Neutrophil (primary cell): ENCODE data around the gene MDM2.

ENCODE experiments used
- H3K27ac ChIP-seq: fragments of 200-600 bp; sonication (generic); 2 replicates; pipeline ENCODE4 v1.5.1; 2016; ENCODE audit warnings: mild to moderate bottlenecking, moderate library complexity
- H3K27me3 ChIP-seq: fragments of 200-600 bp; sonication (generic); 2 replicates; pipeline ENCODE4 v1.6.0; 2016; ENCODE audit warnings: mild to moderate bottlenecking
- H3K36me3 ChIP-seq: fragments of 200-600 bp; sonication (generic); 2 replicates; pipeline ENCODE4 v1.5.1; 2017
- H3K4me1 ChIP-seq, 2 experiments: fragments of 200-600 bp in 1 of 2; sonication (generic) in 1 of 2; 1 replicate in 1 of 2; 2 replicates in 1 of 2; pipeline versions ENCODE4 v1.5.1 to v1.6.1; 2013 to 2016; ENCODE audit warnings: low read depth in 1 of 2, low read length in 1 of 2, mild to moderate bottlenecking in 1 of 2, moderate library complexity in 1 of 2; ENCODE audit not compliant: control insufficient read depth in 1 of 2, insufficient read depth in 1 of 2
- H3K4me3 ChIP-seq, 2 experiments: fragments of 200-600 bp in 1 of 2; sonication (generic) in 1 of 2; 1 replicate in 1 of 2; 2 replicates in 1 of 2; pipeline ENCODE4 v1.5.1; 2013 to 2016; ENCODE audit warnings: low read depth in 1 of 2, low read length in 1 of 2, mild to moderate bottlenecking in 1 of 2, moderate library complexity in 1 of 2
- H3K9me3 ChIP-seq: fragments of 200-600 bp; sonication (generic); 2 replicates; pipeline ENCODE4 v1.5.1; 2016
- TF ChIP-seq, protein P1 (sequence below): fragments of 200-600 bp; sonication (generic); IDR thresholded peaks from 2 replicates; pipeline ENCODE4 v1.5.1; 2016; ENCODE audit warnings: antibody characterized with exemption

MDM2 gene

GRCh38 chr12:68771223-68771925, 36.6 kb upstream of the MDM2 start:
- H3K9me3 ChIP-seq, result no peaks in the 10 kb centered on the region

DNA sequence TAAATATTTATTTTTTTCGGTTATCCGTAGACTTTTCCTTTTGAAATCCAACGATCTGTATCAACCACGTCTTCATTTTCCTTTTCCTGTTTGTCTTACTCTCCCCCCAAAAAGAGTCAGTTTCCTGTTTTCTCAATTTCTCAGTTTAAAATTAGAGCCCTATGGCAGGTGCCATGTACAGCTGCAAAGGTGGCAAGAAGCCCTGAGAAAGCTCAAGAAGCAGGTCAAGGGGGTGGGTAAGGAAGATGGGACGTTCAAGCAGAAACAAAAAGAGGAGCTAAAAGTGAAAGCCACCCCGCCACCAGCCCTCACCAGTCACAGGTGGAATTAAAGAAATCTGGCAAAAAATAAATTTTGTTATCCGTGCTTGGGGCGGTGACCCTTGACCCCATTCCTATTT, 35.3 kb upstream of the MDM2 start:
- peaks cover 0 to 4% of the 10 kb centered on the region in 2 experiments for H3K4me1 ChIP-seq
- H3K27me3 ChIP-seq, result no peaks in the 10 kb centered on the region
- peaks cover 6% of the 10 kb centered on the region for H3K36me3 ChIP-seq
- H3K4me3 ChIP-seq, result no peak overlapping the region
- TF ChIP-seq, protein P1, sequence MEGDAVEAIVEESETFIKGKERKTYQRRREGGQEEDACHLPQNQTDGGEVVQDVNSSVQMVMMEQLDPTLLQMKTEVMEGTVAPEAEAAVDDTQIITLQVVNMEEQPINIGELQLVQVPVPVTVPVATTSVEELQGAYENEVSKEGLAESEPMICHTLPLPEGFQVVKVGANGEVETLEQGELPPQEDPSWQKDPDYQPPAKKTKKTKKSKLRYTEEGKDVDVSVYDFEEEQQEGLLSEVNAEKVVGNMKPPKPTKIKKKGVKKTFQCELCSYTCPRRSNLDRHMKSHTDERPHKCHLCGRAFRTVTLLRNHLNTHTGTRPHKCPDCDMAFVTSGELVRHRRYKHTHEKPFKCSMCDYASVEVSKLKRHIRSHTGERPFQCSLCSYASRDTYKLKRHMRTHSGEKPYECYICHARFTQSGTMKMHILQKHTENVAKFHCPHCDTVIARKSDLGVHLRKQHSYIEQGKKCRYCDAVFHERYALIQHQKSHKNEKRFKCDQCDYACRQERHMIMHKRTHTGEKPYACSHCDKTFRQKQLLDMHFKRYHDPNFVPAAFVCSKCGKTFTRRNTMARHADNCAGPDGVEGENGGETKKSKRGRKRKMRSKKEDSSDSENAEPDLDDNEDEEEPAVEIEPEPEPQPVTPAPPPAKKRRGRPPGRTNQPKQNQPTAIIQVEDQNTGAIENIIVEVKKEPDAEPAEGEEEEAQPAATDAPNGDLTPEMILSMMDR, result no peak
- H3K9me3 ChIP-seq, result no peaks in the 10 kb centered on the region
- H3K27ac ChIP-seq, result peak overlapping the region; percentile 23

More at GRCh38 chr12:68771223-68771925, 36.6 kb upstream of the MDM2 start:
- TF ChIP-seq, protein P1, result no peak
- no peak overlapping the region for H3K4me3 ChIP-seq
- H3K27me3 ChIP-seq, result no peaks in the 10 kb centered on the region
- peaks cover 0 to 4% of the 10 kb centered on the region in 2 experiments for H3K4me1 ChIP-seq
- peaks cover 14% of the 10 kb centered on the region for H3K36me3 ChIP-seq
- H3K27ac ChIP-seq, result no peak overlapping the region

GRCh38 chr12:68773582-68773981, 34.4 kb upstream of the MDM2 start:
- Histone ChIP-seq H3K4me3 (no peak overlapping the region), H3K27me3 (no peaks in the 10 kb centered on the region), H3K36me3 (peaks cover 4% of the 10 kb centered on the region), H3K27ac (no peak overlapping the region), H3K4me1 (peaks cover 0 to 4% of the 10 kb centered on the region in 2 experiments), H3K9me3 (no peaks in the 10 kb centered on the region)
- TF ChIP-seq, protein P1, result no peak

DNA sequence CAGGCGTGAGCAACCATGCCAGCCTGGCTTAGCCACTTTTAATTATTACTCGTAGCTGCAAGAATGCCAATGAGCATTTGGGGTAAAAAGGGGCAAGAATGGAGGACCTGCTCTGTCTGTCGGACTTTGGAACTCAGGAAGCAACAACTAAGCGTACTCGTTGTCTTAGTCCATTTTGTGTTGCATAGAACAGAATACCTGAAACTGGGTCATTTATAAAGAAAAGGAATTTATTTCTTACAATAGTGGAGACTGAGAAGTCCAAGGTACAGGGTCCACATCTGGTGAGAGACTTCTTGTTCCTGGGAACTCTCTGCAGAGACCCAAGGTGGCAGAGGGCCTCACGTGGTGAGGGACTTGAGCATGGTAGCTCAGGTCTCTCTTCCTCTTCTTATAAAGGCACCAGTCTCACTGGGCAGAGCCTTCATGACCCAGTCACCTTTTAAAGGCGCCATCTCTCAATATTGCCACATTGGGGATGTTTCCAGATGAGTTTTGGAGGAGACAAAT, 32.8 kb upstream of the MDM2 start:
- H3K9me3 ChIP-seq, result no peaks in the 10 kb centered on the region
- H3K4me1 ChIP-seq, result peaks cover 0 to 4% of the 10 kb centered on the region in 2 experiments
- no peak overlapping the region for H3K4me3 ChIP-seq
- no peaks in the 10 kb centered on the region for H3K36me3 ChIP-seq
- TF ChIP-seq, protein P1, result no peak
- H3K27ac ChIP-seq, result no peak overlapping the region
- H3K27me3 ChIP-seq, result no peaks in the 10 kb centered on the region

GRCh38 chr12:68776976-68777610, 30.9 kb upstream of the MDM2 start:
- H3K9me3 ChIP-seq, result no peaks in the 10 kb centered on the region
- no peak overlapping the region for H3K4me3 ChIP-seq
- no peaks in the 10 kb centered on the region for H3K36me3 ChIP-seq
- H3K27ac ChIP-seq, result no peak overlapping the region
- no peaks in the 10 kb centered on the region for H3K27me3 ChIP-seq
- TF ChIP-seq, protein P1, result no peak
- H3K4me1 ChIP-seq, result peaks cover 0 to 4% of the 10 kb centered on the region in 2 experiments
